HG02943 (cell line): ENCODE results near the gene OCA2.
"Not testable (repeated sequence)": the region's sequence is repeated elsewhere in the genome, so short reads cannot be mapped to it uniquely, and the experiment has no call there.

Experiments
- ATAC-seq: cut with Tn5 transposase; IDR thresholded peaks from one replicate; pipeline ENCODE4 v1.9.1; 2021; ENCODE audit warnings: mild to moderate bottlenecking, low read depth, moderate library complexity; ENCODE audit not compliant: unreplicated experiment

OCA2 gene

GRCh38 chr15:27965546-27965945, 133.6 kb downstream of the OCA2 start:
- ATAC-seq, result no peak

- ATAC-seq, result no peak
These were observed 137.3 kb downstream of the OCA2 start for GRCh38 chr15:27961801-27962200.

GRCh38 chr15:27958911-27959578, 140.1 kb downstream of the OCA2 start:
- no peak for ATAC-seq

DNA sequence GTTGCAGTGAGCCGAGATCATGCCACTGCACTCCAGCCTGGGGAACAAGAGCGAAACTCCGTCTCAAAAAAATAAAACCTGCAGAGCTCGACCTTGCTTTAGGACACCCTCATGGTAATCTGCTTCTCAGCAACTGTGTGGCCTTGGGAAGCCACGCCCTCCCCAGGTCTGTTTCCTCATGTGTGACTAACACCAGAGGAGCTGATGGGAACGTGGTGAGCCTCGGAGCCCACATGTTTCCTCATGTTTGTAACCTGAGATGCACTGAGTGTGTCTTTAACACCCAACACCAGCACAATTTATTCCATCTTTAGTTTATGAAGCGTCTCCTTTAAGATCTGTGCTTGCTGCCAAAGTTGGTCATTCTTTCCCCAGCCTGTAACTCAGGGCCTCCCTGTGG, 142.8 kb downstream of the OCA2 start:
- ATAC-seq, result no peak

DNA sequence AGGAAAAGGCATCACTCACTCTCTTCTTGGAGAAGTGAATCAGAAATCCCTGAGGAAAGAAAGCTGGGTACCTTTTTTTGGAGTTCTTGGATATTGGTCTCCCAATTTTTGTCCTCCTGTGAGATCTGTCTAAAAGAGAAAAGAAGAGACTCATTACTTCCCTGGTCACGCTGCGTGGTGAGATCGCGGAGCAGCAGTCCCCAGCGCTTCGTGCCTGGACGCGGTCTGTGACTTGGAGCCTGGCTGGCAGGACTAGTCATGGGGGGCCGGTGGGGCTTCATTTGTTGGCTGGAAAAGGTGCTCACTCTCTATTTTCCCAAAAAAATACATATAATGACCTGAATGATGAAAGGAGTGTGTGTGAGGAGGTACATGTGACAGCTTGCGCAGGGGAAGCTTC, 144.0 kb downstream of the OCA2 start:
- no peak for ATAC-seq

- not testable (repeated sequence) for ATAC-seq
These were observed 146.5 kb downstream of the OCA2 start for GRCh38 chr15:27952593-27952992.

DNA sequence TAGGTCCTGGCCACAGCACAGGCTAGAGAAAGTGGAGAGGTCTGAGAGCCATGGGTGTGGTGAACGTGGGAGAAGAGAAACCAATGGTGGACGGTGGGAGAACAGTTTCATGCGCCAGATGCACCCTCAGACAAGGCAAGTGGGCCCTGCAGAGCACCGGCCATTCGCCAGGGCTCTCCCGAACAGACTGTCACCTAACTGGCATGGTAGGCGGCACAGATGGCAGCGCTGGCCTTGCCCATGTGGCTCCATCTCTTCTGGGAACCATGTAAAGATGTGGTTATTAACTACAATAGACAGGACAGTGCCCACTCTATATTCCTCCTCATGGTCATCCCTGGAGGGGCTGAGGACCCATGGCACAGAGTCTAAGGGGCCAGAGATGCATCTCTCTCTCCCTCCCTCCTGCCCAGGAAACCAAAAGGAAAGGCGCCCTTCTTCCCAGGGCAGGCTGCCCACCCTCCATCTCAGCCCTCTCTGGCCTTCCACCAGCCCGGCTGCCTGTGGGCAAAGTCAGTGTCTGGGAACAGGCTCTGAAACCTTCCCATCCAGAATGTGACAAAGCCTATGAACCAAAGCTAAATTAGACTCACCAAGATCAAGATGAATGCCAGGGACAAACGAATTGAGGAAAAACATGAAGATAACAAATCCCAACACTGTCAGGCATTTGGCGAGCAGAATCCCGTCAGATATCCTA, 147.8 kb downstream of the OCA2 start:
- ATAC-seq, result no peak

DNA sequence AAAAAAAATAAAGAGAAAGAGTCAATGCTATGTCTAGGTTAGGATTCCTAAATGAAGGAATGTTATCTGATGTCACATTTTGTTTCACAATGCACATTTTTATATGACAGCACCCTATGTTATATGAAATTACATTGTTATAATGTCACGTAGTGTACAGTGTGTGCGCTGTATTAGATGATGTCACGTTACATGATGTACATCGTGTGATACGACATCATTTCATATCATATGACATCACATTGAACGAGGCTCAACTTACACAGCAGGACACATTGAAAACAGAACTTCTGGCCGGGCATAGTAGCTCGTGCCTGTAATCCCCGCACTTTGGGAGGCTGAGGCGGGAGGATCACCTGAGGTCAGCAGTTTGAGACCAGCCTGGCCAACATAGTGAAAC, 150.0 kb downstream of the OCA2 start:
- no peak for ATAC-seq

DNA sequence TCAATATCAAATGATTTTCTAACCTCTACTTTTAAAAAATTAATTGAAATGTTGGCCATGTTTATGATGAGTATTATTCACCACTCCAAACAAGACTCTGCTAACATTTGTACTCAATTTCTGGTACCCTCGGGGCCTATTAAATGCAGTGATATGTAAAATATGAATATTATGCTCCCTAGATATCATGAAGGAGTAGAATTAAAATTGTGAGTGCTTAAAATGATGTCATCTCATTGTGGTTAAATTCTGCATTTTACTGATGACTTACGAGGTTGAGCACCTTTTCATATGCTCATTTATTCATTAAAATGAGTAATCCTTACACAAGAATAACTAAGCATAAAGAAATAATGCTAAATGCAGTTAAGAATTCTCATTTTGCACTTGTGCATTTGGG, 159.9 kb downstream of the OCA2 start:
- ATAC-seq, result no peak

GRCh38 chr15:27937851-27938250, 161.3 kb downstream of the OCA2 start:
- no peak for ATAC-seq

- no peak for ATAC-seq
These were observed 163.0 kb downstream of the OCA2 start for GRCh38 chr15:27936164-27936563.

GRCh38 chr15:27935328-27935727, 163.8 kb downstream of the OCA2 start:
- ATAC-seq, result no peak

- ATAC-seq, result no peak
These were observed 164.3 kb downstream of the OCA2 start for GRCh38 chr15:27934782-27935181.

GRCh38 chr15:27933562-27933961, 165.6 kb downstream of the OCA2 start:
- no peak for ATAC-seq

- no peak for ATAC-seq
These were observed 166.5 kb downstream of the OCA2 start for GRCh38 chr15:27932600-27932999.

DNA sequence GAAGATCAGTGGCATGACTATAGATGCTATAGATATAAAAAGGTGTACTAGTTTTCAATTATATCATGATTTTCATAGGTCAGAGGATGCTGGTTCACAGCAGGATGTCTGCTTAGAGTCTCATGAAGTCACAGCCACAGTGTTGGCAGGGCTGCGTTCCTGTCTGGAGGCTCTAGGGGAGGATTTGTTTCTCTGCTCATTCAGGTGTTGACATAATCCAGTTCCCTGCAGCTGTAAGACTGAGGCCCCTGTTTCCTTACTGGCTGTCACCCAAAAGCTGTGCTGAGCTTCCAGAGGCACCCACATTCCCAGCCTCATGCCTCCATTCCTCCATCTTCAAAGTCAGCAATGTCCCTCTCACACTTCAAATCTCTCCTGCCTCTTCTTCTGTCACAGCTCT, 170.7 kb downstream of the OCA2 start:
- no peak for ATAC-seq

DNA sequence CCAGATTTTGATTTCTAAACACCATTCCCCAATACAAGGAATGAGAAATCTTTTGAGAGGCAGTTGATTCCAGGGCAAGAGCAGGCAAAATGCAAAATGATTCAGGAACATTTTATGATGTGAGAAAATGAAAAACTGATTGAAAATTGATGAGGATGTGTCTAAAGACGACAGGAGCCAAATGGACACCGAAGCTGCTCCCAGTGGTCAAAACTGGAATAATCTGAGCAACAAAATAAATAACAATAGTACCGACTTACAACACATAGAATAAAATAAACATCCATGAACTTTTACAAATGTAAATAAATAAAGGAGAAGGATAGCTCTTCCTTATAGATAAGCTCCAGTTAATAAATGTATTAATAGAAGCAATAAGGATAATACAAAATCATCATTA, 186.8 kb downstream of the OCA2 start:
- ATAC-seq, result no peak

GRCh38 chr15:27906802-27907201, 192.3 kb downstream of the OCA2 start:
- no peak for ATAC-seq

- ATAC-seq, result no peak
These were observed 195.7 kb downstream of the OCA2 start for GRCh38 chr15:27903405-27903804.

GRCh38 chr15:27902680-27903385, 196.3 kb downstream of the OCA2 start:
- ATAC-seq, result no peak

- ATAC-seq, result no peak
These were observed 199.4 kb downstream of the OCA2 start for GRCh38 chr15:27899583-27900285.
